ENCODE data around the gene ANTKMT.

Gene ANTKMT

GRCh38 chr16:764848-765487, 44.0 kb downstream of the ANTKMT start:
- no peak for DNase-seq (ENCODE audit: low read depth)

DNA sequence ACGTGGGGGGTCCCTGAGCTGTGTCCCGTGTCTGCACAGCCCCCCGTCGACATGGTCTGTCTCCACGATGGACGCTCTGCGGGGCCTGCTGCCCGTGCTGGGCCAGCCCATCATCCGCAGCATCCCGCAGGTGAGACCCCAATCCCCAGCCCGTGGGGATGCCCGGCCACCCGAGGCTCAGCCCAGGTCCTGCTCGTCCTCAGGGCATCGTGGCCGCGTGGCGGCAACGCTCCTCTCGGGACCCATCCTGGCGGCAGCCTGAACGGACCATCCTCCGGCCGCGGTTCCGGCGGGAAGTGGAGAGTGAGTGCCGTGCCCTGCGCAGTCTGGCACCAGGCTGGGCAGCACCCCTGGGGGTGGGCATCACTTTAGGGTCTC, 44.5 kb downstream of the ANTKMT start:
- DNase-seq (ENCODE audit: low read depth) = no peak

- no peak for DNase-seq (ENCODE audit: low read depth)
These were observed 45.3 kb downstream of the ANTKMT start for GRCh38 chr16:766008-766819.

DNA sequence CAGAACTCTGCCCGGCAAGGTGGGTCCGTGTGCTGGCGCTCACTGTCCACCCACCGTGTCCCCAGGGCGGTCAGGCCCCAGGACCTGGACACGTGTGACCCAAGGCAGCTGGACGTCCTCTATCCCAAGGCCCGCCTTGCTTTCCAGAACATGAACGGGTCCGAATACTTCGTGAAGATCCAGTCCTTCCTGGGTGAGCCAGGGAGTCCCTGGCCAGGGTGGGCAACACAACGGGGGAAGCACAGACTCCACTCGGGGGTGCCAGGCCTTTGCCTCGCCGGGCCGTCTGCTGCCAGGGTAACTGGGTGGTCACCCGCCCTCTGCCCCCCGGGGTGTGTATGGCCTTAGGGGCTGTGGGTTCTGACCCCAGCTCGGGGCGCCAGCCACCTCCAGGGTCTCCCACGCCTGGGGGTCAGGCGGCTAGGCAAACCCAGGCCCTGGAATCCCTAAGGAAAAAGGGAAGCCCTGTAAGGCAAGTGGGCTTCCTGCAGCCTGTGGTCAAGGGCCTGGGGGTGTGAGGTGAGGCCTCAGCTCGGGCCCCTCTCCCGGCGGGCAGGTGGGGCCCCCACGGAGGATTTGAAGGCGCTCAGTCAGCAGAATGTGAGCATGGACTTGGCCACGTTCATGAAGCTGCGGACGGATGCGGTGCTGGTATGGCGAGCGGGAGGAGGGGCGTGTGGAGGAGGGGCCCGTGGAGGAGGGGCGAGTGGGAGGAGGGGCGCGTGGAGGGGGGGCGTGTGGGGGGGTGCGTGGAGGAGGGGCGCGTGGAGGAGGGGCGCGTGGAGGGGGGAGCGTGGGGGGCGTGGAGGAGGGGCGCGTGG, 46.1 kb downstream of the ANTKMT start:
- DNase-seq (ENCODE audit: low read depth) = no peak

- no peak for DNase-seq (ENCODE audit: low read depth)
These were observed 46.8 kb downstream of the ANTKMT start for GRCh38 chr16:767743-768235.

DNA sequence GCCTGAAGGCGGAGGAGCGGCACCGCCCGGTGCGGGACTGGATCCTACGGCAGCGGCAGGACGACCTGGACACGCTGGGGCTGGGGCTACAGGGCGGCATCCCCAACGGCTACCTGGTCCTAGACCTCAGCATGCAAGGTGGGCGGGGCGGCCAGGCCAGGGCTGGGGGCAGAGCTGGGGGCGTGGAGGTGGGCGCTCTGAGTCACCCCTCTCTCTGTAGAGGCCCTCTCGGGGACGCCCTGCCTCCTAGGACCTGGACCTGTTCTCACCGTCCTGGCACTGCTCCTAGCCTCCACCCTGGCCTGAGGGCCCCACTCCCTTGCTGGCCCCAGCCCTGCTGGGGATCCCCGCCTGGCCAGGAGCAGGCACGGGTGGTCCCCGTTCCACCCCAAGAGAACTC, 47.5 kb downstream of the ANTKMT start:
- no peak for DNase-seq (ENCODE audit: low read depth)

- no peak for DNase-seq (ENCODE audit: low read depth)
These were observed 48.3 kb downstream of the ANTKMT start for GRCh38 chr16:769184-769784.

DNA sequence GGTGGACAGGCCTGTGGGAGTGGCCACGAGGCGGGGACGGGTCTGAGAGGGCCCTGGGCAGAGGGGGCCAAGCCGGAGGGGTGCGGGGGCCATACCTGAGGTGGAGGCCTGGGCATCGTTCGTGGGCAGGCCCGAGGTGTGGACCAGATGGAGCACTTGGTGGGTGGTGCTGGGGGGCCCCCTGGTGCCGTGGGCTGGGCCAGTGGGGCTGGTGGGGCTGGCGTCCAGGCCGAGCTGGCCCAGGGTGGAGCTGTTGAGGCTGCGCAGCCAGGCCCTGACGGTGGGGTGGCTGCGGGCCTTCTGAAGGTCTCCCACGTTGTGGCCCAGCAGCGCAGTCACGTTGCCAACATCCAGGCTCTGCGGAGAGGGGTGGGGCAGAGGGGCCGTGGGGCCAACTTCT, 49.0 kb downstream of the ANTKMT start:
- DNase-seq (ENCODE audit: low read depth) = no peak

- no peak for DNase-seq (ENCODE audit: low read depth)
These were observed 49.5 kb downstream of the ANTKMT start for GRCh38 chr16:770411-770810.

All from non-pigmented ciliary epithelial cell (primary cell).